ENCODE results near the gene ALMS1.
"Not testable (repeated sequence)": the region's sequence is repeated elsewhere in the genome, so short reads cannot be mapped to it uniquely, and the experiment has no call there.

The ALMS1 gene

GRCh38 chr2:73624036-73624435, 238.4 kb downstream of the ALMS1 start:
- not testable (repeated sequence) for DNase-seq

- DNase-seq = not testable (repeated sequence)
These were observed 239.0 kb downstream of the ALMS1 start for GRCh38 chr2:73624625-73625024.

- not testable (repeated sequence) for DNase-seq
These were observed 240.6 kb downstream of the ALMS1 start for GRCh38 chr2:73626237-73626636.

GRCh38 chr2:73628493-73628892, 242.9 kb downstream of the ALMS1 start:
- DNase-seq = not testable (repeated sequence)

DNA sequence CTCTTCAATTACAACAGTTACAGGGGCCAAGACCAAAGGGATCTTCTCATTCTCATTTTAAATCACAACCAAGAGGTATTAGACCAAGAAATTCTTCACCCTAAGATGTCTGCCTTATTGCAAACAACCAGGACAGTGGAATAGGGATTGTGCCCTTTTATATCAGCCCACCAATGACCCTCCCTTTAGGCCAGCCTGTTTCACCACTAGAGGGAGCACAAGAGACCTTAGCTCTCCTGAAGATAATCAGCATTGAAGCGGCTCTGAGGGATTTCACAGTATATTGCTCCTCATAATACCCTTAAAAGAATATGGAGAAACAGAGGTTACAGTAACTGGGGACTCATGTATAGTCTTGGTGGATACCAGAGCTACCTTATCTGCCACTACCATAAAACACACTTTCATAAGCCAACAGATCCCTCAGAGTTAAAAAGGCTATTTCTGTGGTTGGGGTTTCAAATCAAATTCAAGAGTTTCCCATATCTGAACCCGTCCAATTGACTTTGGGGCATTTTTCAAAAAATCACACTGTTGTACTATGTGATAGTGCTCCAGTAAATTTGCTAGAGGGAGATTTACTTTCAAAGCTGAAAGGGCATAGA, 245.1 kb downstream of the ALMS1 start:
- DNase-seq = not testable (repeated sequence)

GRCh38 chr2:73636977-73637376, 251.3 kb downstream of the ALMS1 start:
- not testable (repeated sequence) for DNase-seq

DNA sequence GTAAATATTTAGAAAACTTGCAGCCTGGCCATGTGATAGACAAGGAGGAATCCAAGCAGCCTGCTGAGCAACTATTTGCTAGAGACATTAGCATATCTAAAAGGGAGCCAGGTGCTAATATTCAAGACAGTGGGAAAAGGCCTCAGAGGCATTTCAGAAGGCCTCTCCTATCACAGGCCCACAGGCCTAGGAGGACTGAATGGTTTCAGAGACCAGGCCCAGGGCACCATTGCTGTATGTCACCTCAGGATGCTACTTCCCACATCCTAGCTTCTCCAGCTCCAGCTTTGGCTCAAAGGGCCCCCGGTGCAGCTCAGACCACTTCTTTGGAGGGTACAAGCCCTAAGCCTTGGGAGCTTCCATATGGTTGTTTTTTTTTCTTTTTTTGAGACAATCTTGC, 252.8 kb downstream of the ALMS1 start:
- no peak for DNase-seq

- DNase-seq = no peak
These were observed 254.9 kb downstream of the ALMS1 start for GRCh38 chr2:73640511-73640911.

GRCh38 chr2:73640946-73641766, 255.5 kb downstream of the ALMS1 start:
- no peak for DNase-seq

DNA sequence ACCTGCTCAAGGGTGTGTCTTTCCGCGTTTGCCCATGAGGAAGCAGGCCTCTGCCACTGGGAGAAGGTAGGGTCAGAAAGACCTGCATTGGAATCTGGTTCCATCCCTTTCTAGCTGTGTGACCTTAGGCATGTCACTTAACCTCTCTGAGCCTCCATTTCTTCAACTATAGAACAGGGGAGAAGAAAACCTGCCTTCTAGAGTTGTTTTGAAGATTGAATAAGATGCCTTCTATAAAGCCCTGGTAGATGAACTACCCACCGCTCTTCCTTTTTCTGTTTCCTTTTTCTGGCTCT, 256.1 kb downstream of the ALMS1 start:
- DNase-seq = no peak

DNA sequence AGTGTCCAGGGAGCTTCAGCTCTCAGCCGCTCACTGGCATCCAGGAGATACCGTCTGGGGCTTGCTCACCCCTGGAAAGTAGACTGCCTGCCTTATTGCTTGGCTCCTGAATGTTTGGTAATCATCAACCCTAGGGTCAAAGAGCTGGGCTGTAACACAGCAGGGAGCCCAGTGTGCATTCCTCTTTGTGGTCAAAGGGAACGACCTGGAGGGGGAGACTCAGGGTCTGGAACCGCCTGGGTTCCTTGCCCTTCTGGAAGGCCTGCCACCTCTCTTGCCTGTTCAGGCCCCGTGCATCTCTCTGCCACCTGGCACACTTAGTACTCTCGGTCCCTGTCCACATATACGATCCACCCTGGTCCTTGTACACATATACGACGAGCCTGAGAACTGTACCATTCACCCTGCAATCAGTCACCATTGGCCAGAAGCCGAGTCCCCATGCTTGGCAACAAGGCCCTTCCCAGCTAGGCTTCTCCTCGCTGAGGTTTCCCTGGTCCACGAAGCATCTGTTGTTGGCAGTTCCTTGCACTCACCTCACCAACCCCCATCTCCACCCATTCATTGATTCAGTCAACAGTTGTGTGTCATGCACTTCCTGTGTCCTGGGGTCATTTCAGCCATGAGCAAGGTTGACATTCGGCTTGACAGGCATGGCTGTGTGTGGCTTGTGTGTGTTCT, 256.8 kb downstream of the ALMS1 start, which contains the start of gene NAT8:
NAT8 (minus strand) TSS at position 85 of the 681 bp plus-strand sequence. CDS start 794 bp downstream, outside the sequence.
- DNase-seq = no peak

DNA sequence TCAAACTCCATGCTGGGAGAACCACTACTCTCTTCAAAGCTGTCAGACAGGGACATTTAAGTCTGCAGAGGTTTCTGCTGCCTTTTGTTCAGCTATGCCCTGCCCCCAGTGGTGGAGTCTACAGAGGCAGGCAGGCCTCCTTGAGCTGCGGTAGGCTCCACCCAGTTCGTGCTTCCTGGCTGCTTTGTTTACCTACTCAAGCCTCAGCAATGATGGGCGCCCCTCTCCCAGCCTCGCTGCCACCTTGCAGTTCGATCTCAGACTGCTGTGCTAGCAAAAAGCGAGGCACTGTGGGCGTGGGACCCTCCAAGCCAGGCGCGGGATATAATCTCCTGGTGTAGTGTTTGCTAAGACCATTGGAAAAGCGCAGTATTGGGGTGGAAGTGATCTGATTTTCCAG, 262.1 kb downstream of the ALMS1 start:
- not testable (repeated sequence) for DNase-seq

- DNase-seq = no peak
These were observed 266.1 kb downstream of the ALMS1 start for GRCh38 chr2:73651591-73652230.

DNA sequence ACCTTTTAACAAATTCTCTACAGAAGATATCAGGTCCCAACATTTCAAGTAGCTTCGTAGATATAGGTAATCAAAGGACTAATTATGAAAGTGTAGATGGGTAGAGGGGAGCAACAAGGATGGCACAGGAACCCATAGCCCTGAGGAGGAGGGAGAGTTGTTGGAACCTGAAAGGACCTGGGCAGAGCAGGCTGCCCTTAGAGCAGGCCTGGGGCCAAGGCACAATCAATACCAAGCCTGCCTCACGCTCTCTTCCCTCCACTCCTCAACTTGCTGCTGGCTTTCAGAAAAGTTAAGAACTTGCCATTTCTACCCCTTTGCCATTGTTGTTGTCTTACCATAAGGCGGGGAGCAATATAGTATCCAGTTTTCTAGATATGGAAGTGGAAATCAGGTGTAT, 266.7 kb downstream of the ALMS1 start:
- DNase-seq = no peak

DNA sequence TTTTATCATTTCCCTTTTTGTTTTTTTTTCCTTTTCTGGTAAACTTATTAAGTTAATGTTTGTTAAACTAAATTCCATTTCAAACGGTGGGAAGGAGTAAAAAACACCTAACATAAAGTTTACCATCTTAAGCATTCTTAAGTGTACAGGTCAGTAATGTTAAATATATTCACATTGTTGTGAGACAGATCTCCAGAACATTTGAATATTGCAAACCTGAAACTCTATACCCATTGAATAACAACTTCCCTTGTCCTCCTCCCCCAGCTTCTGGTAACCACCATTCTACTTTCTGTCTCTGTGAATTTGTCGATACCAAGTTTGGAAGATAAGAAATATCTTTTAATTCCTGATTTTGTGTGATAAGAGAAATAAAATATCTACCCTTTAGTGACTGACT, 268.5 kb downstream of the ALMS1 start:
- DNase-seq = no peak
